NCI-H526 treated with DMSO at 0.1 percent for 48 hours (cell line): Measurements from ENCODE around the gene DSCAML1.

Source experiments
- DNase-seq: peaks from one replicate; lab custom pipeline; 2025; lab: John Stamatoyannopoulos, UW

The DSCAML1 gene

DNA sequence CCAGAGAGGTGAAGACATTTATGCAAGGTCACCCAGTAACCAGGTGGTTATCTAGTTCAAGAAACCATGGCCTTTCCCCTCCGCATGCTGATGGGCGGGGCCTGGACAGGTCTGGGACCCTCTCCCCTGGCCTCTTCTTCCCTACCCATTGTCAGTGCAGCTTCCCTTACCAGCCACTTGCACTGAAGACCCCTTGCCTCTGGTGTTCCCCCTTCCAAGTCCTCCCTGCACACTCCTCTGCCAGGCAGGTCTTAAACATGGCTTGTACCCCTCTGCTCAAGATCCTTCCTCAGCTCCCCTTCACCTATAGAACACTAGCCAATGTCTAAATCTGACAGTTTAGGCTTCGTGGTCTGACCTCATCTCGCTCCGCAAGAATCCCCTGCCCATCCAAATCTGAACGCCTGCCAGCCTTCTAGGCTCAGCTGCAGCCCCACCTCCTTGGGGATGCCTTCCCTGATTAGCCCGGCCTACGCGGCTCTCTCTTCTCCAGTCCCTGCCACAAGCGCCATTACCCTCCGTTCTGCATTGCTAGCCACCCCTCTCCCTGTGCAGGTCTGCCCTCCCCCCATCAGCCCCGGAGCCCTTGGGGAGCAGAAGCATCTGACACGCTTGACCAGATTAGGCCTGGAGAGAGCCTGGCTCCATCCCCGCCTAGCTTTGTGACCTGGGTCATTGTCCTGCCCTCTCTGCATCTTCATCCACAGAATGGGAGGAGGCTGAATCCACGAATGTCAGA is 213.8 kb downstream of the DSCAML1 start:
- DNase-seq = peak; percentile 97

DNA sequence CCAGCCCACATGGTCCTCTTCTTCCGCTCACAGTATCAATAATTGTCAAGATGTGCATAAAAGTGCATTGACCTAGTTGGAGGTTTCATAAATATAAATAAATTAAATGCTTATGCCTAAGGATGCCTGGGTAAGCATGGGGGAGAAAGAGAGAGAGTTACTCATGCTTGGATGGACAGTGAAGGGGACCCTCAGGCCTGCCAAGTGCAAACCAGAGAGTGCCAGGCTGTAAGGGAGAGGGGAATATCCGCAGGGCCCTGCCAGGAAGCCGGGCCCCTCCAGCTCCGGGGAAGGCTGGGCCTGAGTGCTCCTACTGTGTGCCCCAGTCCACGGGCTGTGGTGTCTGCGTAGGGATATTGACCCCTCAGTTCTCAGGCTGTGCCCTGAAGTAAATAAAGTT is 214.6 kb downstream of the DSCAML1 start:
- no peak for DNase-seq

DNA sequence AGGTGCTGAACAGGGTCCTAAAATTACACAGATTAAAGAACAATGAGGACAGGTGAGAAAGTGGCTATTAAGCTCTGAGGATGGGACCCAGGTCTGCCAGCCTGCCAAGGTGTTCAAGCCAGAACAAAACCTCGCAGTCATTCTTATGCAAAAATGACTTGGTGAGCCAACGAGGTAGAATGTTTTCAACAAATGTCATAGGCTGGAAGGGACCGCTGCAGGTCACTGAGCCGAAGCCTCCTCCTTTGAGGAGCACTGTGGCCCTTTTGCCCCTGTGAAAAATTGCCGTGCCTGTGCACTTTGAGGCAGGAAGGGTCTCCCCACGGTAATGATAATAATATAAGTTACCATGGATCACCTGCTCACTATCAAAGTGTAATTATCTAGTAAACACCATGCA is 216.2 kb downstream of the DSCAML1 start:
- no peak for DNase-seq

DNA sequence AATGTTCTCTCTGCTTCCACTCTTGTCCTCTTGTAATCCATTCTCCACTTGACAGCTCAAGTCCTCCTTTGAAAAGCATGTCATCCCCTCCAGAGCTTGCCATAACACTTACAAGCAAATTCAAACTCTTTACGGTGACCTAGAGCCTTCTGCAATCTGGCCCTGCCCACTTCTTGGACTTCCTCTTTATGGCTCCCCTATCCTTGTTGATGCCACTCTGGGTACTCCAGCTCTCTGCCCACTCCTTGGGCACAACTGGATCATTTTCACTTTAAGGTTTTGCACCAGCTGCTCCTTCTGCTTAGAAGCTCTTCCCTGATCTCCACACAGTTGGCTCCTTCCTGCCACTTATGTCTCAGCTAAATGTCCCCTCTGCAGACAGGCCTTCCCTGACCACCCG is 217.9 kb downstream of the DSCAML1 start:
- DNase-seq = no peak

DNA sequence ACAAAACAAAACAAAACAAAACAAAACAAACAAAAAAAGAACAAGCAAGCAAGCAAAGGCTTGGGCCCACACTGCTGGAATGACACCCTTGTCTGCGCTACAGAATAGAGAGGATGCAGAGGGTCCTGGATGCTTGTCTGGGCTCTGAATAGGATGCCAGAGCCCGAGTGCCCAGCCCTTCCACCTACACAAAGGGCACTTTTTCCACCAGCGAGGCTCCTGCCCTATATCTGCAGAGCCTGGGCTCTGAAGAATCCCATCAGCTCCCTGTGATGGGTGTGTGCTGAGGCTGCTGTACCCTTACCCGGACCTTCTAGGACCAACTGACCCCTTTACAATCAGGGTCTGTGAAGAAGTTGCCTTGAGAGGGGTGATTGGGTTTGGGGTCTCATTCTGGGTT is 221.2 kb downstream of the DSCAML1 start:
- no peak for DNase-seq

DNA sequence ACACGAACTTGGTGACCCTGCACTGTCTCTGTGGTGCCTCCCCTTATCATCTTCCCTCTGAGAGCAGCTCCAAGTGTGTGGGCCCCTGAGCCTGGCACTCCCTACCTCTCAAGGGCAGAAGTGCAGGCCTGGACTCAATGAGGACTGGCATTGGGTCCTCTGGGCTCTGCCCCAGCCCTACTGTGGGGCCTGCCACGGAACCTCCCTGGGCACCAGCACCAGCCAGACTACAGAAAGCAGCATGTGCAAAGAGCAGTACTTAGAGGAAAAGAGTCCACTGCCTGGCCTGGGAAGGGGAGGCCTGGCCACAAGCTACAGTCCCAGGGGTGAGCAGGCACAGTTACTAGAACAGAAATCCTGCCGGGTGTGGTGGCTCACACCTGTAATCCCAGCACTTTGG is 222.5 kb downstream of the DSCAML1 start:
- no peak for DNase-seq

DNA sequence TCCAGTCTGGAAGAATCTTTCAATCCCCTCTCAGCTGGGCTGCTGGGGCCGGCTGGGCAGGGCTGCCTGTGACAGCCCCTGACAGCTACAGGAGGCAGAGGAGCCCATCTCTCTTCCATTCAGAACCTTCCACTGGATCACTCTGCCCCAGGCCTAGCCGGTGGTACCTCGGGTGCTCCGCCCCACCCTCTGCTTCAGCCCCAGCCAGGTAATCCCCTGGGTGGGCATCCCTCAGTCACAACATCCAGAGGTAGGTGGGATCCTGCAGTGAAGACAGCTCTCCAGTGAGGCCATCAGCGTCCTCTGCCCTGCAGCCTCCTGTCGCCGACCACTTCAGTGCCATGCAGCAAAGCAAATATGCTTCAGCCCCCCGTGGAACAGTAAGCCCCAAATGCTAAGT is 223.7 kb downstream of the DSCAML1 start:
- DNase-seq = no peak

DNA sequence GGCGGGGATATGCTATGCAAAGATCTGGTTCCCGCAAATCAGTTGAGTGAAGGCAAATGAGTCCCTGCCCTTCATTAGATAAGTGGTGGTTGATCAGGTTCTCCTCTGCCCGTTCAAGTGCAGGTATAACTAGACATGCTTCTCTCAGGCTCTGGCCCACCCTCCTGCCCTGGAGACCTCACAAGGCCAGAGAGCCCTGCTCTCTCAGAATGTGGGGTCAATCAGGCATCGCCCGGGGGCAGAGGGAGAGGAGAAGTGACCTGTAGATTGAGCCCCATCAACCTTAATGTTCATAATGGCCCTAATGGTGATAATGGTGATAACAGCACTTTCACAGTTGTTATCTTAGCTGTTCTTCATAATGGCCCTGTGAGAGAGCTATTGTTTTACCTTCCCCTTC is 224.3 kb downstream of the DSCAML1 start:
- DNase-seq = peak; percentile 32

DNA sequence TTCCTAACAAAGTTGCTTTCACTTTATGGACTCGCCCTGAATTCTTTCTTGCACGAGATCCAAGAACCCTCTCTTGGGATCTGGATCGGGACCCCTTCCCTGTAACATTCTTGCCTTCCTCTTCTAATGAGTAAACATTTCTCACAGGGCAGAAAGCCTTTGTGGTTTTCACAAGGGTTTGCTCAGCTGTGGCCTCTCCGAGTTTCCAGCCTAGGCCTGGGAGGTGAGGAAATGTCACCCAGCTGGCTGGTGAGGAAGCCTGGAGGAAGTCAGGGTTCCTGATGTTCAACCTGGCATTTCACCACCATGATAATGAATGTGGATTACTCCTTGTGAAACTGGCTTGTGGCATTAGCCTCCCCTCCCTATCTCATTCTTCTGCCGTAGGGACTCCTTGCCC is 224.9 kb downstream of the DSCAML1 start:
- no peak for DNase-seq

DNA sequence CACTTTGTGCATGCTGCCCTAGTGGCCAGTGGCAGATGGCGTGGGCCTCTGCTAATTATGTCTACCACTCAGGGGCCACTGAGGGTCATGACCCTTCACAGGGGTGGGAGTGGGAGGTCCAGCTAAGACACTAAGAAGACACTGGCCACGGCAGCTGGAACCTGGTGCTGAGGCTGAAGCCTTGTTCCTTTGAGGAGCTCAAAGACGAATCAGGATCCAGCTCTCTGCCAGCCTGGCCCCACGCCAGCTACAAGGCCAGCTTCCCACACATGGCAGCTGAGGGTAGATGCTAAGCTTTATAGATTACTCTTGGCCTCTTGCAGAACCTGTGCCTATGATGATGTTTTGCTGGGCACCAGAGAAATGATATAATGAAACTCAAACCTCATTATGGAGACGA is 226.3 kb downstream of the DSCAML1 start:
- DNase-seq = no peak

DNA sequence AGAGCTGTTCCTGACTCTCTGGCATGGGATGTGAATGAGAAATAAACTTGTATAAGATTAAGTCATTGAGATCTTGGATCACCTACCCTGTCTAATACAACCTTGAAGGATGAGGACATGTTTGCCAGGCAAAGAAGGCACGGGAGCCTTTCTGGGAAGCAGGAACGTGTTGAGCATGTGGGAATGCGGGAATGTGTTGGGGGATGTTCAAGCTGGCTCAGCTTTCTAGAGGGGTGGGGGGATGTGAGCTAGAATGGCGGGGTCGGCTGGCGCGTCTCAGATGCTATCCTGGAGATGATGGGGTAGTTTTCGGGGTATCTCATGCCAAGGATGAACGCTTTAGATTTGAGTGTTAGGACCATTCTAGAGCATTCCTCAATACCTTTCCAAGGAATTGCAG is 227.1 kb downstream of the DSCAML1 start:
- no peak for DNase-seq

DNA sequence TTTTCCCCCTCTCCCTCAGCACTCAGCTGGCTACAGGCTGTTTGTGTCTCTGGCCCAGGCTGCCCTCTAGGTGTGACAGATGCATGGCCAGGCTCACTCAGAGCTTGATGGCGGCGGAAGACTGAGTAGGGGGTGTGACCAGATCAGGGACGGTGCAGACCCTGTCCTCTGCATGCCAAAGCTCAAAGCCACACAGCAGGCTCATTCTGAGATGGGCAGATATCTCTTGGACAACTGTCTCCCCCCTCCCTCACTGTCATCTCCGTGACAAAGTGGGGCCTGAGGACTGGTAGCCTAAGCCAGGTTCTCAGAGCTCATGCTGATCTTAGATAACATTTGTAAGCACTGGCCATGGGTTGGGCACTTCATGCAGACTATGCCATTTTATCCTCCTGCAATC is 231.3 kb downstream of the DSCAML1 start:
- no peak for DNase-seq

DNA sequence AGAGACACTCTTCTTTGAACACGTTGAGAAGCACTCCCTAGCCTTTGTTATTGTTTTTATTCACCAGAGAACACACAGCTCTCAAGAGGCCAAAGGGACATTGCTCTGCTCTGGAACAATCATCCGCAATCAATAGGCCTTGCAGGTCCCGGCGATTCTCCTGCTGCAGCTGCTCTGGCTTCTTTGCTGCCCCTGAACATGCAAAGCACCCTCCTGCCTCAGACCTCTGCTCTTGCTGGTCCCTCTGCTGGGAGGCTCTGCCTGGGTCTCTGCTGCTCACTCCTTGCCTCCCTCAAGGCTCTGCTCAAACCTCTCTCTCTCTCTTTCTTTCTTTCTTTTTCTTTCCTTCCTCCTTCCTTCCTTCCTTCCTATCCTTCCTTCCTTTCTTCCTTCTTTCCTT is 232.7 kb downstream of the DSCAML1 start:
- peak; percentile 65 for DNase-seq

DNA sequence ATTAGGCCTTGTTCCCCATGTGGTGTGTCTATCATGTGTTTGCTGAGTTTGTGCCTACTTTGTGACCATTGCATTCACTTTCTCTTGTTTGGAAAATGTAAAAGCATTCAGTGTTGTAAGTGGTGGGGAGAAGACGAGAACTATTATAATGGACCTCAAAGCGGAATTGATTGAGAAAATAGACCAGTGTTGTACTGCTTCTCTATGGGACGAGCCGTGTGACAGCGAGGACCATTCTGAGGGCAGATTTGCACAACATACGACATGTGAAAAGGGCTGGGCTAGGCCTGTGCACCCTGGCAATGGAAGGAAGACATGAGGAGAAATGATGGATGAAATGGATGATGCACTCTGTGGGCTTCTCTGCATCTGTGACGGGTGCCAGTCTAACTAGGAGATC is 233.5 kb downstream of the DSCAML1 start:
- no peak for DNase-seq

DNA sequence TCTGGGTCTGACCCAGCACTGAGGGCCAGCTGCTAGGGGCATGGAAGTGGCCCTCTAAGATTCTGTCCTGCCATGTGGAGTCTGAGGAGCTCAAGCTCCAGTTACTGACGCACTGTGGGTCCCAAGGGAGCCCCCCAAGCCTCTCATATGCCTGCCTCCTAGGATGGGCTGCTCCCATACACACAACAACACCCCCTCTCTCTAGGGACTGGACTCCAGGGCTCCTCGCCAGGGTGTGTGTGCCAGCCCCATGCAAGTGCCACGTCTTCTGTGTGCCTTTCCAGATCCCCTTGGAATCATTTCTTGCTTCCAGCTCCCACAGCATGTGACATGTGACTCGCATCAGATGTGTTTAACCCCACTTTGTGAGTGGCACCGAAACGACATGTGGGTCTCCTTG is 234.9 kb downstream of the DSCAML1 start:
- no peak for DNase-seq

DNA sequence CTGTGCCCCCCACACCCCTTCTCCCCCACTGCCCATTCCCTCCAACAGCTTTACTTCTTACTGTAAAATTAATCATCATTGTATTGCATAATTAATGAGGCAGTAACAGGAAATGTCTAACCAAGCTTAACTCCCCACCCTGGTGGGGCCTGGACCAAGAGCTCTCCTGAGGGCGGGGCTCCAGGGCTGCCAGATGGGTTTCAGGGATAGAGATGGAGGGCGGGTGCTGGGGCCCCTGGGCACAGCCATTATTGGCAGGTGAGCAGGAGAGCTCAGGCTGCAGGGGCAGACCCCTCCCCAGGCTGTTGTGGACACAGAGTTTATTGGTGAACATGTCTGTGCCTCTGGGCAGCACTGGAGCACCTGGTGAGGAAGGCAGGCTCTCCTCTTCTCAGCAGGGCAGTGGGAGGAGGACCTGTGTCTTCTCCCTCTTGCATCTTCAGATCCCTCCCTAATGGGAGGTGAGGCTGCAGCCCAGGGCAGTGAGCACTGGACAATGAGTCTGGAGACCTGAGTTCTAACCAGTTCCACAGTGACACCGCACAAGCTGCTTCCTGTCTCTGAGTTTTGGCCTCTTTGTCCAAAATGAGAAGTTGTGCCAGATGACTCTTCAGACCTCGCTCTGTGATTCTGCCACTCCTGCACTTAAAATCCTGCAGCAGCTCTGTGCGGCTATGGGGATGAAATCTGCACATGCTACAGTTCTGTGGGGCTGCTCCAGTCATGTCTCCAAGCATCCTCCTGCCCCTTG is 236.1 kb downstream of the DSCAML1 start:
- DNase-seq = no peak

DNA sequence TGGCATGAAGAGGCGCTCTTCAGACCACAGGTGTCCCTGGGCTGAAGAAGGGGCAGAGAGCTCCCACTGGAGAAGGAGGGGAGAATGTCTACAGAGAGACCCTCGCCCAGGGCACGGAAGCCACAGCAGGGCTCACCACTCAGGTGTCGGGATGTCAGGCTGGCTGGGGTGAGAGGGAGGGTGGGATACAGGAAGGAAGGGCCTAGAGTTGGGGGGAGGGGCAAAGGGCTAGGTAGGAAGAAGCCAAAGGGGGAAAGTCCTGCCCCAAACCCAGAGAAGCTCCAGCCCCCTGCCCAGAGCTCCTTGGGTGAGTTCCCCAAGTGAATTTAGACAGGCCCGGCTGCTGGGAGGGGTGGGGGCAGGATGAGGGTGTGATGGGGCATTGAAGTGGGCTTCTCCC is 237.3 kb downstream of the DSCAML1 start:
- DNase-seq = no peak

DNA sequence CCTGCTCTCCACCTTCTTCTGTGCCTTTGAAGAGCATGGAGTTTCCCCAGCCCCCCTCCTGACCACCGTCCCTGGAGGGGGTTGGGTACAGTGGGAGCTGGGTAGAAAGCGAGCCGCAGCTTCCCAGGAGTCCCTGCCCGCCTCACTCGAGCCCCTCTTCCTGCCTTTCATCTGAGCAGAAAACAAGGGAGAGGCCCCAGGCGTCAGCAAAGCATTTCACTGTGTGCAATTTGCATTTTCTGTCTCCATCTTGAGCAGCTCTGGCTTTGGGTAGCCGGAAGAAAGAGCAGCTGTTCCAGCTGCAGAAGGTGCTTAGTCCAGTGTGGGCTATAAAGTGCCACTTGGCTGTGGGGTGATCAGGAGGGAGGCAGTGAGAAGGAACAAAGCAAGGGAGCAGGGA is 239.7 kb downstream of the DSCAML1 start:
- DNase-seq = peak; percentile 66

DNA sequence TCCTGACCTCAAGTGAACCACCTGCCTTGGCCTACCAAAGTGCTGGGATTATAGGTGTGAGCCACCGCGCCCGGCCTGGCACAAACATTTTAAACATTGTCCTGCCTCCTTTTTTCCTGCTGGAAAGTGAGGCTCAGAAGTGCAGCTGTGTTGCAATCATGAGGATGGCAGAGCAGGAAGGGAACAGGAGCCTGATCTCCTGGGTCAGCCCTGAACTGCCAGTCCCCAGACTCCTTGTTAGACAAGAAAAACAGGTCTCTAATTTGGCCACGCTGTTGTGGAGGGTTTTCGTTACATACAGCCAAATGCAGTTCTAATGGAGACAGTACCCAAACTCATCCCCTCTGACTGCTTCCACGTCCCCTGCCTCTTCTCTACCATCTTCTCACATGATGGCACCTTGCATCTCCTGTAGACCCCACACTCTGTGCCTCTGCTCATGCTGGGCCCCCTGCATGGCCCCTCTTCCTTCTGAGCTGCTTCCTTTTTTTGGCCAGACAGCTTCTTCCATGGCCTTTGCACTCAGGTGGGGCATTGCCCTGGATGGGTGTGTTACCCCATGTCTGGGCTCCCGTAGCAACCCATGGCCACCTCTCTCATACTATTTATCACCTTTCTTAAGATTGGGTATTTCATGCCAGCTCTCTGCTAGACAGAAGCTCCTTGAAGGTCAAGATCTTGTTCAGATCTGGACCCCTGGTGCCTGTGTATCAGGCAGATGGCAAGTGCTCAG is 242.2 kb downstream of the DSCAML1 start:
- no peak for DNase-seq

DNA sequence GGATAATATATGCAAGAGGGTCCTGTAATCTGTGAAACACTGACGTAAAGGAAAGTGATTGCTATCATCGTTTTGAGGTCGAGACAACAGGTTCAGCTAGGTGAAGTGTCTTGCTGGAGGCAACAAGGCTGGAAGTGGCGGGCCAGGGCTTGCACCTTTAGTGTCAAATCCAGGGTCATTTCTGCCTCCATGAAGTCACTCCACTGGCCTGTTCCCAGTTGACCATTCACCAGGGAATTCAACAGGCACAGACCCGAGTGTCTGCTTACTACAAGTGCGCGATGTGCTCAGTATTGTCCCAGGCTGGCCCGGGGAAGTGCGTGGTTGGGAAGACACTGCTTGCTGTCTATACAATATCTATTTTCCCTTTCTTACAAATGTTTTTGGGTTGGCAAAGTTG is 244.4 kb downstream of the DSCAML1 start:
- no peak for DNase-seq

DNA sequence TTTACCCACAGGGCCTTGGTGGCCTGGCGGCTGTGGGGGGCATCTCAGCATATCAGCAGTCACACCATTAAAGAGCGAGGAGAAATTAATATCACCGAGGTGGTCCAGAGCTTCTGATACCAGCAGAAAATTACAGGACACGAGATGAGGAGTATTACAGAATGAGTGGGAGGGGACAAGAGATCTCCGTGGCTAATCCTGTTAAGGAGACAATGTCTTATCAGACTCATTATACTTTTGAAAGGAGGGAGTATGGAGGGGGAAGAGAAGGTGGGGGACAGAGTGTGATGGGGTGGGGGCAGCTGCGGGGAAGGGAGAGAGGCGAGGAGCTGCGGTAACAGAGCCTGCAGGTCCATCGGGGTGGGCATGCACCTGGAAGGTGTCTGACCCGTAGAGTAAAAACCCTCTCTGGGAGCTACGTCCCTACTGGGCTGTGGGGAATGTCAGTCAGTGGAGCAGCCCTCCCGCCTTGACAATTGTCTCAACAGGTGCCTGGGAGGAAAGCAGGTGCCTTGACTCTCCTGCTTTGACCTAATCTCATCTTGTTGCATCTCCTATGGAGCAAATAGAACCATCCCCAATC is 245.2 kb downstream of the DSCAML1 start:
- DNase-seq = no peak

DNA sequence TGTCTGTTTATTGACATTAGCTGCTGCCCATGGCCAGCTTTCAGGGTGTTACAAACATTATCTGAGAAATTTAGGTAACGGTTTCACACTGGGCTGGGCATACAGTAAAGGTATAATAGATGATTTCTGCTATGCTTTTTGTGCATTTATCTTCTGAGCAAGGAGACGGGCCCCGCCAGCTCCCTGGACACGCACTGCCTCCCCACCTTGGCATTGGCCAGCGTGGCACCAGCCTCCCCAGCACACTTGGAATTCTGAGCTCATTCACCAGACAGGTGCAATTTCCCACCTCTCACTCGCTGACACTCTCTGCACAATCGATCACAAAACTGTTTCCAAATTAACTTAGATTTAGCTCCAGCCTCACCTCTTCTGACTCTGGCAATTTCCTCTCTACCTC is 246.6 kb downstream of the DSCAML1 start:
- no peak for DNase-seq

DNA sequence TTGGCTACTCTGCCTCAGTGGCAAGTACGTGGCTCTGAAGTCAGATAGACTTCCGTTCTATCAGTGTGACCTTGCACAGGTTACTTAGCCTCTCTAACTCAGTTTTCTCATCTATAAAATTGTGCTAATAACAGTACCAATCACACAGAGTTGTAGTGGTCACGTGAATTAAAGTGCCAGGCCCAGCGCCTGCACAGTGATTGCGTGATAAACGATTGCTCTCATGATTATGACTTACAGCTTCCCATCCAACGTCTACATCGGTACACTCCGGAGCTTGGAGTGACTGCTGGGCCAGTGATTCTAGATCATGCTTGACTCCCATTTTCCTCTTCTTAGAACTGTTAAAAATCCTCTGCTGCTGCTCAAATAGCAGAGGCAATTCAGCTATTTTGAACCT is 247.6 kb downstream of the DSCAML1 start:
- DNase-seq = no peak
